GM12878 (cell line): Measurements from ENCODE around the gene LRRC8B. TPM values are rescaled to one million over a fixed set of nuclear protein-coding genes. Genes with fewer than 3 reads are reported as not detected.

Experiments used
- ATAC-seq: fragments of 200-7000 bp; cut with Tn5 transposase; 3 replicates; pipeline ENCODE4 v1.9.1; 2020; ENCODE audit warnings: mild to moderate bottlenecking, moderate library complexity
- BruUV-seq: library from RNA; stranded (reverse); fragments of 400-500 nt; replicated peaks from 2 replicates; lab custom pipeline; 2021; lab: Mats Ljungman, UMichigan
- CTCF ChIA-PET: fragments of 300-600 bp; sonication (Branson Sonifier 250); formaldehyde crosslinking; extraction: SDS; loops from one replicate; lab custom pipeline; 2021; ENCODE audit warnings: inconsistent platforms; lab: Yijun Ruan, JAX
- POLR2A ChIA-PET: fragments of 350-600 bp; formaldehyde crosslinking; extraction: SDS; loops from one replicate; lab custom pipeline; 2021; ENCODE audit warnings: inconsistent platforms; lab: Charles Lee
- RAD21 ChIA-PET: fragments of 300-600 bp; sonication (Branson Sonifier 250); formaldehyde crosslinking; loops from one replicate; lab custom pipeline; 2023; ENCODE audit warnings: antibody characterized with exemption; ENCODE audit not compliant: unreplicated experiment; lab: Charles Lee
- SMC1A ChIA-PET: fragments of 300-600 bp; sonication (Branson Sonifier 250); formaldehyde crosslinking; loops from one replicate; lab custom pipeline; 2023; ENCODE audit not compliant: unreplicated experiment, uncharacterized antibody; lab: Charles Lee
- DNase-seq: peaks from one replicate; pipeline ENCODE4 v3.0.0-alpha.2; 2011; ENCODE audit warnings: low read depth, low spot score
- FAIRE-seq: peaks from 3 replicates; lab custom pipeline; 2011; peaks lifted over from hg19 to GRCh38; lab: Jason Lieb, UNC
- H2AFZ ChIP-seq: 2 replicates; pipeline ENCODE4 v1.6.0; 2011; ENCODE audit warnings: low read depth, low read length, control low read depth; ENCODE audit not compliant: control insufficient read depth
- H3K27ac ChIP-seq: 2 replicates; pipeline ENCODE4 v1.5.1; 2011; ENCODE audit warnings: control low read depth; ENCODE audit not compliant: control insufficient read depth, insufficient read depth
- H3K27me3 ChIP-seq, 2 experiments: replicated peaks in 1 of 2; 2 replicates each; pipeline versions ENCODE4 v1.6.0 to v1.6.1; 2011; ENCODE audit warnings: low read length in 1 of 2; ENCODE audit not compliant: control insufficient read depth in 2 of 2, insufficient read depth in 2 of 2
- H3K36me3 ChIP-seq, 2 experiments: 2 replicates each; pipeline ENCODE4 v1.5.1; 2011; ENCODE audit warnings: low read length in 1 of 2; ENCODE audit not compliant: control insufficient read depth in 2 of 2, insufficient read depth in 2 of 2
- H3K4me1 ChIP-seq: 2 replicates; pipeline ENCODE4 v1.6.1; 2011; ENCODE audit warnings: mild to moderate bottlenecking, low read length, moderate library complexity, mixed read lengths; ENCODE audit not compliant: control insufficient read depth, insufficient read depth
- H3K4me2 ChIP-seq: 2 replicates; pipeline ENCODE4 v1.6.0; 2011; ENCODE audit warnings: control low read depth; ENCODE audit not compliant: control insufficient read depth, insufficient read depth
- H3K4me3 ChIP-seq: fragments of 200-600 bp; sonication (generic); 2 replicates; pipeline ENCODE4 v1.5.1; 2016
- H3K79me2 ChIP-seq: 2 replicates; pipeline ENCODE4 v1.6.0; 2011; ENCODE audit warnings: low read length; ENCODE audit not compliant: control insufficient read depth, insufficient read depth
- H3K9ac ChIP-seq: 2 replicates; pipeline ENCODE4 v1.8.0; 2011; ENCODE audit warnings: low read length, control low read depth, mixed read lengths; ENCODE audit not compliant: control insufficient read depth, insufficient read depth
- H3K9me3 ChIP-seq: replicated peaks from 3 replicates; pipeline ENCODE4 v1.5.1; 2011; ENCODE audit warnings: mild to moderate bottlenecking, low read length; ENCODE audit not compliant: control insufficient read depth, insufficient read depth
- H4K20me1 ChIP-seq: 2 replicates; pipeline ENCODE4 v1.6.0; 2011; ENCODE audit not compliant: control insufficient read depth, insufficient read depth
- BHLHE40 ChIP-seq, 2 experiments: fragments of 450-650 bp in 1 of 2; IDR thresholded peaks; 2 replicates each; pipeline ENCODE4 v1.6.1; 2011 to 2017; ENCODE audit warnings: low read depth in 2 of 2, borderline replicate concordance in 1 of 2, improper control_type of control experiment in 1 of 2, low read length in 1 of 2, mild to moderate bottlenecking in 1 of 2
- IKZF1 ChIP-seq: fragments of 450-650 bp; conservative IDR thresholded peaks from 2 replicates; pipeline ENCODE4 v1.6.1; 2017; ENCODE audit warnings: antibody characterized with exemption, mild to moderate bottlenecking
- SRF ChIP-seq, 2 experiments: IDR thresholded peaks; 2 replicates each; pipeline ENCODE4 v1.6.1; 2011; ENCODE audit warnings: low read depth in 2 of 2, low read length in 2 of 2, mild to moderate bottlenecking in 1 of 2, moderate library complexity in 1 of 2
- WRNIP1 ChIP-seq: IDR thresholded peaks from 2 replicates; pipeline ENCODE4 v1.6.1; 2011; ENCODE audit warnings: low read depth, low read length, improper control_type of control experiment, borderline replicate concordance
- WGBS: methylation state at CpG from one replicate; pipeline ENCODE4 v1.1.6; 2016; ENCODE audit warnings: low lambda C conversion rate; ENCODE audit not compliant: insufficient replicate concordance, insufficient coverage; ENCODE audit errors: missing lambda C conversion rate; 5-methylcytosine and 5-hydroxymethylcytosine counted together
- in situ Hi-C: fragments of 300-500 bp; cut with MboI; formaldehyde crosslinking; loops from 9 replicates; pipeline ENCODE4 v1.14.3; 2018; ENCODE audit warnings: mixed read lengths
- intact Hi-C: fragments of 100-400 bp; cut with micrococcal nuclease; formaldehyde crosslinking; loops from one replicate; pipeline ENCODE4 v1.14.2; 2022; ENCODE audit not compliant: unreplicated experiment
- polyA plus RNA-seq, 11 experiments: library from polyadenylated mRNA; depleted of rRNA in 4 of 11; unstranded in 6 of 11; stranded (reverse) in 5 of 11; fragments of >200 nt; fragmentation: Nextera tagmentation in 4 of 11; fragmentation: Illumina TruSeq in 1 of 11; extraction: Ambion mirVana in 4 of 11; extraction: Trizol in 1 of 11; gene quantifications; 1 replicate in 1 of 11; 2 replicates in 10 of 11; pipeline versions ENCODE4 v1.2.1 to v1.2.3, GENCODE V29; 2011 to 2016; ENCODE audit warnings: inconsistent platforms in 2 of 11, missing spikeins in 2 of 11, low read depth in 1 of 11
- total RNA-seq, 4 experiments: library from RNA; depleted of rRNA in 3 of 4; stranded (reverse); fragments of >200 nt in 3 of 4; fragmentation: Illumina TruSeq in 1 of 4; extraction: Trizol in 1 of 4; gene quantifications; 2 replicates each; pipeline versions ENCODE4 v1.2.1 to v1.2.3, GENCODE V29; 2013 to 2021
- TF ChIP-seq, protein P1 (sequence below): fragments of 450-650 bp; IDR thresholded peaks from 2 replicates; pipeline ENCODE4 v1.6.1; 2017; ENCODE audit warnings: mild to moderate bottlenecking, moderate library complexity

Gene LRRC8B
- total and polyA plus RNA-seq, 10 of the 15 experiments (the other 5 are each of a cell fraction or from before 2014, with no cell fraction given), result 1.3 to 9.2 (median 5.4) TPM

DNA sequence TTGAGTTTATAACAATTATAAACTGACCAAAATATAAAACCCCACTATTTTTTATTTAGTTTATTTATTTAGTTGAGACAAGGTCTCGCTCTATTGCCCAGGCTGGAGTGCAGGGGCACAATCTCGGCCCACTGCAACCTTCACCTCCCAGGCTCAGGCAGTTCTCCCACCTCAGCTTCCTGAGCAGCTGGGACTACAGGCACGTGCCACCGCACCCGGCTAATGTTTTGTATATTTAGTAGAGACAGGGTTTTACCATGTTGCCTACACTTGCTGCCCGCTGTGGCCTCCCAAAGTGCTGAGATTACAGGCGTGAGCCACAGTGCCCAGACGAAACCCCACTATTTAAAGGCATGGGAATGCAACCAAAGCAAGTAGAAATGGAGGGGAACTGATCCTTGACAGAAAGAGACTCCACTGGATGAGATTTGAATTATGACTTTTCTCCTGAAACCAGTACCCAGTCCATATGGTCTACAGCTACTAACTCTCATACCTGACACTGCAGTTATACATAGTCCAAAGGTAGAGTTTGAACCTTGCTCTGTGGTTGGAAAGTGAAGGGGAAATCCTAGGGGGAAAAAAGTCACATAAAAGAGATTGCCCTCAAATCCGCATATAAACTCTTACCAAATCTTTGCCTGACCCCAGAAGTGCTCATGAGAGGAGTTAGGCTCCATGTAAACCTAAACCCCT, 119.6 kb downstream of the LRRC8B start:
- no TSS peak for BruUV-seq
- Histone ChIP-seq H2AFZ (no peak overlapping the region), H3K36me3 (0 out of 4 replicates have a peak, but pooled peaks cover 0 to 3% of the 10 kb centered on the region in 2 experiments), H4K20me1 (no peaks in the 10 kb centered on the region), H3K9ac (no peak overlapping the region), H3K9me3 (peaks cover 6% of the 10 kb centered on the region), H3K79me2 (peaks cover 17% of the 10 kb centered on the region), H3K4me3 (no peak overlapping the region), H3K27ac (no peak overlapping the region), H3K4me2 (peak overlapping the region; percentile 26), H3K4me1 (no peaks in the 10 kb centered on the region; the same call in 1 of the 2 replicates), H3K27me3 (no peaks in the 10 kb centered on the region)
- WGBS, result 81% methylated on average over 9 of the region's 9 CpGs
- DNase-seq (no peak), ATAC-seq (peak; percentile 60), FAIRE-seq (no peak)
- CTCF ChIA-PET, result interaction anchor here (0.8 to 6.3 kb wide), 4 partner anchors 8 to 119 kb away, joined by 3 to 33 read pairs (median 12); no protein-coding TSS in a partner anchor
- TF ChIP-seq BHLHE40 (IDR thresholded peaks at IDR 0.05; ENCODE audit: borderline replicate concordance in 1 of 2, low read depth in 2 of 2, low read length in 1 of 2) (peak; percentile 47 to 83; a peak in 2 of 4 replicates), WRNIP1 (no peak), IKZF1 (peak; percentile 30; the same call in 1 of the 2 replicates)
- SMC1A ChIA-PET, result interaction anchor here (0.9 to 20.4 kb wide), 7 partner anchors 9 to 122 kb away, joined by 3 to 353 read pairs (median 5); no protein-coding TSS in a partner anchor
- in situ Hi-C loops, result loop anchor here (25.0 kb wide), 1 partner anchor 343 kb away; the partner anchor contains the start of gene ZNF326
- RAD21 ChIA-PET, result interaction anchor here (1.5 to 2.3 kb wide), 4 partner anchors 25 to 119 kb away, joined by 3 to 8 read pairs (median 6); no protein-coding TSS in a partner anchor
- intact Hi-C loops, result no loop called here
- POLR2A ChIA-PET, result interaction anchor here (0.7 to 2.2 kb wide), 4 partner anchors 9 to 25 kb away, joined by 4 to 8 read pairs (median 6); no protein-coding TSS in a partner anchor

DNA sequence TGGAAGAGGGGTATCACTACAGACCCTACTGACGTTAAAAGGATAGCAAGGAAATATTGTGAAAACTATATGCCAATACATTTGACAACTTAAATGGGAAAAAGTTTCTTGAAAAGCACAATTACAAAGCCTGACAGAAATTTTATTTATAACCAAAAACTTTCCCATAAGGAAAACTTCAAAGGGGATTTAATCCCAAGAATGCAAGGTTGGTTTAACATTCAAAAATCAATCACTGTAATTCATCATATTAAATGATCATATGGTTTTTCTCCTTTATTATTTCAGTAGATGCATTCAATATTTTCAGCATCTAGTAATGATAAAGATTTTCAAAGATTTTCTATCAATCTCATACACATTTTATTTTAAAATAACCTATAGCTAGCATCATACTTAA, 121.6 kb downstream of the LRRC8B start:
- 47% methylated on average over 1 of the region's 1 CpG for WGBS
- SMC1A ChIA-PET, result interaction anchor here (0.7 to 20.4 kb wide), 8 partner anchors 9 to 117 kb away, joined by 3 to 353 read pairs (median 8); partner anchors contain the start of gene LRRC8C

More for the DNA sequence above, 121.6 kb downstream of the LRRC8B start:
- BruUV-seq, result no TSS peak
- POLR2A ChIA-PET, result interaction anchor here (0.6 to 2.1 kb wide), 4 partner anchors 10 to 197 kb away, joined by 3 to 7 read pairs (median 4); no protein-coding TSS in a partner anchor
- Histone ChIP-seq H3K79me2 (peaks cover 14% of the 10 kb centered on the region), H3K4me1 (peaks cover 7% of the 10 kb centered on the region), H2AFZ (no peak overlapping the region), H3K27ac (no peak overlapping the region), H3K27me3 (no peaks in the 10 kb centered on the region), H3K9me3 (peaks cover 6% of the 10 kb centered on the region), H4K20me1 (no peaks in the 10 kb centered on the region), H3K4me3 (no peak overlapping the region), H3K4me2 (no peak overlapping the region), H3K36me3 (0 out of 4 replicates have a peak, but pooled peaks cover 0 to 3% of the 10 kb centered on the region in 2 experiments), H3K9ac (no peak overlapping the region)
- no peak for ATAC-seq
- TF ChIP-seq, protein P1, sequence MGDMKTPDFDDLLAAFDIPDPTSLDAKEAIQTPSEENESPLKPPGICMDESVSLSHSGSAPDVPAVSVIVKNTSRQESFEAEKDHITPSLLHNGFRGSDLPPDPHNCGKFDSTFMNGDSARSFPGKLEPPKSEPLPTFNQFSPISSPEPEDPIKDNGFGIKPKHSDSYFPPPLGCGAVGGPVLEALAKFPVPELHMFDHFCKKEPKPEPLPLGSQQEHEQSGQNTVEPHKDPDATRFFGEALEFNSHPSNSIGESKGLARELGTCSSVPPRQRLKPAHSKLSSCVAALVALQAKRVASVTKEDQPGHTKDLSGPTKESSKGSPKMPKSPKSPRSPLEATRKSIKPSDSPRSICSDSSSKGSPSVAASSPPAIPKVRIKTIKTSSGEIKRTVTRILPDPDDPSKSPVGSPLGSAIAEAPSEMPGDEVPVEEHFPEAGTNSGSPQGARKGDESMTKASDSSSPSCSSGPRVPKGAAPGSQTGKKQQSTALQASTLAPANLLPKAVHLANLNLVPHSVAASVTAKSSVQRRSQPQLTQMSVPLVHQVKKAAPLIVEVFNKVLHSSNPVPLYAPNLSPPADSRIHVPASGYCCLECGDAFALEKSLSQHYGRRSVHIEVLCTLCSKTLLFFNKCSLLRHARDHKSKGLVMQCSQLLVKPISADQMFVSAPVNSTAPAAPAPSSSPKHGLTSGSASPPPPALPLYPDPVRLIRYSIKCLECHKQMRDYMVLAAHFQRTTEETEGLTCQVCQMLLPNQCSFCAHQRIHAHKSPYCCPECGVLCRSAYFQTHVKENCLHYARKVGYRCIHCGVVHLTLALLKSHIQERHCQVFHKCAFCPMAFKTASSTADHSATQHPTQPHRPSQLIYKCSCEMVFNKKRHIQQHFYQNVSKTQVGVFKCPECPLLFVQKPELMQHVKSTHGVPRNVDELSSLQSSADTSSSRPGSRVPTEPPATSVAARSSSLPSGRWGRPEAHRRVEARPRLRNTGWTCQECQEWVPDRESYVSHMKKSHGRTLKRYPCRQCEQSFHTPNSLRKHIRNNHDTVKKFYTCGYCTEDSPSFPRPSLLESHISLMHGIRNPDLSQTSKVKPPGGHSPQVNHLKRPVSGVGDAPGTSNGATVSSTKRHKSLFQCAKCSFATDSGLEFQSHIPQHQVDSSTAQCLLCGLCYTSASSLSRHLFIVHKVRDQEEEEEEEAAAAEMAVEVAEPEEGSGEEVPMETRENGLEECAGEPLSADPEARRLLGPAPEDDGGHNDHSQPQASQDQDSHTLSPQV, result no peak
- TF ChIP-seq SRF (IDR thresholded peaks at IDR 0.05; ENCODE audit: low read depth in 2 of 2, low read length in 2 of 2), result no peak
- no peak for DNase-seq
- in situ Hi-C loops, result loop anchor here (25.0 kb wide), 1 partner anchor 341 kb away; the partner anchor contains the start of gene ZNF326
- CTCF ChIA-PET, result interaction anchor here (1.3 to 6.3 kb wide), 6 partner anchors 10 to 117 kb away, joined by 3 to 33 read pairs (median 7); no protein-coding TSS in a partner anchor
- RAD21 ChIA-PET, result interaction anchor here (0.7 to 1.5 kb wide), 4 partner anchors 11 to 23 kb away, joined by 3 to 4 read pairs (median 3); no protein-coding TSS in a partner anchor
- intact Hi-C loops, result no loop called here
- FAIRE-seq, result no peak
